Measurements from ENCODE around the gene VAT1. TPM values are rescaled to one million over a fixed set of nuclear protein-coding genes. Genes with fewer than 3 reads are reported as not detected.
"Not testable (repeated sequence)": the region's sequence is repeated elsewhere in the genome, so short reads cannot be mapped to it uniquely, and the experiment has no call there.

VAT1 gene
- total RNA-seq, 1 donor from 2014 or later = 439 TPM

DNA sequence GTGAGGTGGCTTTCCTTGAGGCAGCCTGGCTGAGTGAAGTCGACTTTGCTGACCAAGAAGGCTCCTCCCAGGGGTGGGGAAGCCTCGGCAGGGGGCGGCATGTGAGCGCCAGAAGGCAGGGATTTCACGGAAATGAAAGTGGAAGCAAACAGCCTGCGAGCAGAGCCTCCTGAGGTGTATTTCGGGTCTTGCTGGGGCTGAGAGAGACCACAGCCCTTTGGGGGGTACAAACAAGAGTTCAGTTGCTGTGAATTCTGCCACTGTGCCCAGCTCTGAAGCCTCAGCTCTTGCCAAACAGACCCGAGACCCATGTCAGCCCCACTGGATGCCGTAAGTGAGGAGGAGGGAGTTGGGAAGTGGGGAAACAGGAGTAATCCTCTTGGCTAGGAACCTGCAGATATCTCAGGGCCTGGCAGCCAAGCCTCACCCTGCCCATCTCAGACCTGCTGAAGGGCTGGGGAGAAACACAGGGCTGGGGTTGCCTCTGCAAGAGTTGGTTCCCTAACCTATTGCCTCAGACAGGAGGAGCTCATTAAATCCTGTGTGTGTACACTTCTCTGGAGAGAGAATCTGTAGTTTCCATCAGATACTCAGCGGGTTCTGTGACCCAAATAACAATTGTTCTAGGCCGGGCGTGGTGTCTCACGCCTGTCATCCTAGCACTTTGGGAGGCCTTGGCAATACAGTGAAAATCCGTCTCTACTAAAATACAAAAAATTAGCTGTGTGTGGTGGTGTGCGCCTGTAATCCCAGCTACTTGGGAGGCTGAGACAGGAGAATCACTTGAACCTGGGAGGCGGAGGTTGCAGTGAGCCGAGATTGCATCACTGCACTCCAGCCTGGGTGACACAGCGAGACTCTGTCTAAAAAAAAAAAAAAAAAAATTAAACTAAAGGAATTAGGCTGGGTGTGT, 15.3 kb downstream of the VAT1 start, which contains the start of gene IFI35:
TSS of gene IFI35 (plus strand) at position 146 of the 913 bp plus-strand sequence. CDS start at position 310, 164 bp downstream.
- Mint-ChIP-seq H3K4me3 (ENCODE audit: unreplicated experiment) (peak within 1 kb of the TSS; percentile 98), H3K27me3 (ENCODE audit: unreplicated experiment) (no peaks in the 10 kb centered on the region), H3K36me3 (ENCODE audit: unreplicated experiment) (peaks cover 9% of the 10 kb centered on the region), H3K9me3 (ENCODE audit: unreplicated experiment) (no peaks in the 10 kb centered on the region), H3K4me1 (ENCODE audit: unreplicated experiment) (peaks cover 21% of the 10 kb centered on the region), H3K27ac (ENCODE audit: unreplicated experiment) (peak within 1 kb of the TSS; percentile 100)
- peak; percentile 94 for DNase-seq (ENCODE audit: extremely low spot score, unreplicated experiment)
- TF ChIP-seq, protein P1, sequence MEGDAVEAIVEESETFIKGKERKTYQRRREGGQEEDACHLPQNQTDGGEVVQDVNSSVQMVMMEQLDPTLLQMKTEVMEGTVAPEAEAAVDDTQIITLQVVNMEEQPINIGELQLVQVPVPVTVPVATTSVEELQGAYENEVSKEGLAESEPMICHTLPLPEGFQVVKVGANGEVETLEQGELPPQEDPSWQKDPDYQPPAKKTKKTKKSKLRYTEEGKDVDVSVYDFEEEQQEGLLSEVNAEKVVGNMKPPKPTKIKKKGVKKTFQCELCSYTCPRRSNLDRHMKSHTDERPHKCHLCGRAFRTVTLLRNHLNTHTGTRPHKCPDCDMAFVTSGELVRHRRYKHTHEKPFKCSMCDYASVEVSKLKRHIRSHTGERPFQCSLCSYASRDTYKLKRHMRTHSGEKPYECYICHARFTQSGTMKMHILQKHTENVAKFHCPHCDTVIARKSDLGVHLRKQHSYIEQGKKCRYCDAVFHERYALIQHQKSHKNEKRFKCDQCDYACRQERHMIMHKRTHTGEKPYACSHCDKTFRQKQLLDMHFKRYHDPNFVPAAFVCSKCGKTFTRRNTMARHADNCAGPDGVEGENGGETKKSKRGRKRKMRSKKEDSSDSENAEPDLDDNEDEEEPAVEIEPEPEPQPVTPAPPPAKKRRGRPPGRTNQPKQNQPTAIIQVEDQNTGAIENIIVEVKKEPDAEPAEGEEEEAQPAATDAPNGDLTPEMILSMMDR (IDR thresholded peaks at IDR 0.05) = peak; percentile 38

DNA sequence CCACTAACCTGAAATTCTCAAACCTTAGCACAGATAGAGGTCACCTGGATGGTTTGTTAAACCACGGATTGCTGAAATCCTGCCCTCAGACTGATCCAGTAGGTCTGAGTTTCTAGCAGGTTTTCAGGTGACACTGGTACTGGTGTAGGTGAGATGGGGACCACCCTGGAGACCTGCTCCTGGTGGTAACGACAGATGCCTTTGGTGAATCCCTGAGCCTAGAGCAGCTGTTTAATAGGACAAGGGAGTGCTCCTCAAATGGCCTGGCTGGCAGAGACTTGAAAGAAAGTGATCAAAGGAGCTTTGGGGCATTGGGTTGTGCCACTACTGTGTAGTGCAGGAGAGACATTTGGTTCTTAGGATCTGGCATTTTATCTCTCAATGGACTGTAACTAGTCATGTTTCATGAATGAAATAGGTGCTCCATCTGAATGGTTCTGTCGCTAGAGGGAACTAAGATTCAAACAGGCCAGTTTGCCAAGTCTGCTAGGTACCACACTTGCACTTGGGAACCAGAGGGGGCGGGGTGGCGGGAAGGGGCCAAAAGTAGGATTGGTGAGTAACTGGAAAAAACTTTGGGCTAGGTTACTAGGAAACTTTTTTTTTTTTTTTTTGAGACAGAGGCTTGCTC, 18.5 kb downstream of the VAT1 start:
- Mint-ChIP-seq H3K27ac (ENCODE audit: unreplicated experiment) (peak overlapping the region; percentile 17), H3K4me3 (ENCODE audit: unreplicated experiment) (no peak overlapping the region), H3K36me3 (ENCODE audit: unreplicated experiment) (peaks cover 20% of the 10 kb centered on the region)

DNA sequence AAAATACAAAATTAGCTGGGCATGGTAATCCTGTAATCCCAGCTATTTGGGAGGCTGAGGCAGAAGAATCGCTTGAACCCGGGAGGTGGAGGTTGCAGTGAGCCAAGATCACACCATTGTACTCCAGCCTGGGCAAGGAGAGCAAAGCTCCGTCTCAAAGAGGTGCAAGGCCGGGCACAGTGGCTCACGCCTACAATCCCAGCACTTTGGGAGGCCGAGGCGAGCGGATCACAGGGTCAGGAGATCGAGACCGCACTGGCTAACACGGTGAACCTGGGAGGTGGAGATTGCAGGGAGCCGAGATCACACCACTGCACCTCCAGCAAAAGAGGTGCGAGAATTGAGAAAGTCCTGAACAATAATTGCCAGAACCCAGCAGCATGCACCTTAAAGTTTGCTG, 21.3 kb downstream of the VAT1 start:
- not testable (repeated sequence) for H3K4me3 Mint-ChIP-seq (ENCODE audit: unreplicated experiment); H3K27me3 Mint-ChIP-seq (ENCODE audit: unreplicated experiment); DNase-seq (ENCODE audit: extremely low spot score, unreplicated experiment); H3K9me3 Mint-ChIP-seq (ENCODE audit: unreplicated experiment)
- peaks cover 32% of the 10 kb centered on the region for H3K4me1 Mint-ChIP-seq (ENCODE audit: unreplicated experiment)
- peak overlapping the region; percentile 18 for H3K27ac Mint-ChIP-seq (ENCODE audit: unreplicated experiment)
- H3K36me3 Mint-ChIP-seq (ENCODE audit: unreplicated experiment) = peaks cover 20% of the 10 kb centered on the region

More for the DNA sequence above, 18.5 kb downstream of the VAT1 start:
- TF ChIP-seq, protein P1 (IDR thresholded peaks at IDR 0.05) = no peak
- Mint-ChIP-seq H3K27me3 (ENCODE audit: unreplicated experiment) (no peaks in the 10 kb centered on the region), H3K9me3 (ENCODE audit: unreplicated experiment) (no peaks in the 10 kb centered on the region), H3K4me1 (ENCODE audit: unreplicated experiment) (peaks cover 31% of the 10 kb centered on the region)
- DNase-seq (ENCODE audit: extremely low spot score, unreplicated experiment) = no peak

DNA sequence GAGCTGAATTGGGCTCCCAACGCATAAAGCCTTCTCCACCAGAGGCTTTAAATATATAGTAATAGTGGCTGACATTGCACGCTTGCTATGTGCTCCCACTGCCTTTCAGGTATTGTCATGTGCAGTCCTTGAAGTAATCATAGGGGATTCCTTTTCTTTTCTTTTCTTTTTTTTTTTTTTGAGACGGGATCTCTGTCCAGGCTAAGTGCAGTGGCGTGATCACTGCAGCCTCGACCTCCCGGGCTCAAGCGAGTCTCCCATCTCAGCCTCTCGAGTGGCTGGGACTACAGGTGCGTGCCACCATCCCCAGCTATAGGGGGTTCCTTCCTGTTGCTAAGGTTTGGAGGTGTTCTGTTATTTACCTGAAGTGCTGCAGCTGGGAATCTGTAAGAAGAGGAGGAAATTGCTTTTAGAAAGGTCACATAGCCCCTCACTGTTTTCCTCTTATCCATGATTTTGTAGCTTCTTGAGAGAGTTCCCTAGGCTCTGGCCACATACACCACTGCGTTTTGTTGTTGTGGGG, 23.1 kb downstream of the VAT1 start:
- H3K4me1 Mint-ChIP-seq (ENCODE audit: unreplicated experiment) = peaks cover 32% of the 10 kb centered on the region
- TF ChIP-seq, protein P1 (IDR thresholded peaks at IDR 0.05) = no peak
- H3K27ac Mint-ChIP-seq (ENCODE audit: unreplicated experiment) = peak overlapping the region; percentile 96
- H3K36me3 Mint-ChIP-seq (ENCODE audit: unreplicated experiment) = peaks cover 31% of the 10 kb centered on the region
- no peaks in the 10 kb centered on the region for H3K9me3 Mint-ChIP-seq (ENCODE audit: unreplicated experiment)
- H3K27me3 Mint-ChIP-seq (ENCODE audit: unreplicated experiment) = no peaks in the 10 kb centered on the region
- no peak for DNase-seq (ENCODE audit: extremely low spot score, unreplicated experiment)
- H3K4me3 Mint-ChIP-seq (ENCODE audit: unreplicated experiment) = peak overlapping the region; percentile 98

DNA sequence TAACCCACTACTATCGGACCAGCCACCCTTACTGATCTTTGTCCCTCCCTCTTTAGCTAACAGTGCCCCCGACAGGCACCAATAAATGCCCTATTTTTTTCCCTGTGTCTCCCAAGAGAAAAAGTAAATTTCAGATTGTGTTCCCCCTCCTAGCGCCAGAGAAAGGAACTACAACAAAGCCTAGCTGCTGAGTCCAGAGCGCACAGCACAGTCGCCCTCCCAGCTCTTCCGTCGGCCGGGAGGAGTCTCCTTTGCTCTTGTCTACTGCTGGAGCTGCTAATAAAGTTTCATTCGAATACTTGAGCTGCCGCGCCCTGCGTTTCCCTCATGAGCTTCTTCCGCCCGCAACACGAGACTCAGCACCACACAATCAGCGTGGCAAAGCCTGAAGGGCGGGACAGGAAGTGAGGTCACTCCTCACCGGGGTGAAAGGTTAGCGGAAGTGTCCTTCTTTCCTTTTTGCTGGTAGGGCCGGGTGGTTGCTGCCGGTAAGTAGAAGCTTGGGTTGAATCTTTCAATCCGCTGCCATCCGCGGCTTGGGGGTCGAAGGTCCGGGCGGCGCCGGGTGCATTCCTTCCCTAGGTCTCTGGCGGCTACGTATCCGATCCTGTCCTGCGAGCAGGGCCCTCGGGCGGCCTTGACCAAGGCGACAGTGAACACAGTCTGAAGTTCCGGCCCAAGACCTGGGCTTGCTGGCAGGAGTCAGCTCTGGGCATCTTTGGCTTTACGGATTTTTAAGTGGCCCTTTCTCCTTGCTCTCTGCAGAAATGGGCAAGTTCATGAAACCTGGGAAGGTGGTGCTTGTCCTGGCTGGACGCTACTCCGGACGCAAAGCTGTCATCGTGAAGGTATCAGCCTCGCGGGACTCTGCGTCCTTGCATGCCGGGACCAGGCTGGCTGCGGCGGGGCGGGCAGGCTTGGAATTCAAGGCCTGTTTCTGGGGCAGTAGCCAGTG, 23.9 kb downstream of the VAT1 start, which contains the start of gene RPL27:
TSS of gene RPL27 (plus strand) at position 436 of the 955 bp plus-strand sequence. CDS start at position 768, 332 bp downstream.
- H3K27ac Mint-ChIP-seq (ENCODE audit: unreplicated experiment) = peak within 1 kb of the TSS; percentile 96
- peaks cover 31% of the 10 kb centered on the region for H3K36me3 Mint-ChIP-seq (ENCODE audit: unreplicated experiment)
- H3K4me3 Mint-ChIP-seq (ENCODE audit: unreplicated experiment) = peak within 1 kb of the TSS; percentile 98
- DNase-seq (ENCODE audit: extremely low spot score, unreplicated experiment) = peak; percentile 98
- H3K4me1 Mint-ChIP-seq (ENCODE audit: unreplicated experiment) = peaks cover 32% of the 10 kb centered on the region
- no peaks in the 10 kb centered on the region for H3K9me3 Mint-ChIP-seq (ENCODE audit: unreplicated experiment)
- no peaks in the 10 kb centered on the region for H3K27me3 Mint-ChIP-seq (ENCODE audit: unreplicated experiment)
- TF ChIP-seq, protein P1 (IDR thresholded peaks at IDR 0.05) = peak; percentile 78

Data from osteocyte (in vitro differentiated cells).